ENCODE measurements around the gene TCHHL1. TPM values are rescaled to one million over a fixed set of nuclear protein-coding genes. Genes with fewer than 3 reads are reported as not detected.

TCHHL1 gene
- total and polyA plus RNA-seq, 2 of the 4 experiments (the other 2 are of a cell fraction), result not detected

- in situ Hi-C loops (cut with MboI; ENCODE audit: low sequenced_read_pairs), result no loop called here
- TF ChIP-seq, protein P1, sequence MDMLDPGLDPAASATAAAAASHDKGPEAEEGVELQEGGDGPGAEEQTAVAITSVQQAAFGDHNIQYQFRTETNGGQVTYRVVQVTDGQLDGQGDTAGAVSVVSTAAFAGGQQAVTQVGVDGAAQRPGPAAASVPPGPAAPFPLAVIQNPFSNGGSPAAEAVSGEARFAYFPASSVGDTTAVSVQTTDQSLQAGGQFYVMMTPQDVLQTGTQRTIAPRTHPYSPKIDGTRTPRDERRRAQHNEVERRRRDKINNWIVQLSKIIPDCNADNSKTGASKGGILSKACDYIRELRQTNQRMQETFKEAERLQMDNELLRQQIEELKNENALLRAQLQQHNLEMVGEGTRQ (IDR thresholded peaks at IDR 0.05; ENCODE audit: low read depth, low read length), result no peak
- TF ChIP-seq CHD1 (IDR thresholded peaks at IDR 0.05; ENCODE audit: low read depth, low read length), result no peak
- no peak for TF ChIP-seq RFX5 (IDR thresholded peaks at IDR 0.05; ENCODE audit: low read depth, low read length)
- no peak for TF ChIP-seq NFE2L2 (IDR thresholded peaks at IDR 0.05; ENCODE audit: low read depth, low read length)
- no peak for TF ChIP-seq MAZ (IDR thresholded peaks at IDR 0.05; ENCODE audit: borderline replicate concordance, low read depth, low read length)
- no peak for TF ChIP-seq MXI1 (IDR thresholded peaks at IDR 0.05; ENCODE audit: borderline replicate concordance, low read depth, low read length)
- no peak for TF ChIP-seq SMC3 (IDR thresholded peaks at IDR 0.05; ENCODE audit: low read depth, low read length)
- no peak for TF ChIP-seq CEBPB (IDR thresholded peaks at IDR 0.05; ENCODE audit: low read depth, low read length)
- no peak for TF ChIP-seq FOS (IDR thresholded peaks at IDR 0.05; ENCODE audit: low read depth, low read length)
- TF ChIP-seq RAD21 (IDR thresholded peaks at IDR 0.05; ENCODE audit: low read length), result no peak
- TF ChIP-seq BHLHE40 (IDR thresholded peaks at IDR 0.05; ENCODE audit: low read depth, low read length), result no peak
- TF ChIP-seq RCOR1 (IDR thresholded peaks at IDR 0.05; ENCODE audit: insufficient replicate concordance, low read length), result no peak
- no peak for TF ChIP-seq POLR2A (IDR thresholded peaks at IDR 0.05; ENCODE audit: low read depth, low read length)
- TF ChIP-seq, protein P2, sequence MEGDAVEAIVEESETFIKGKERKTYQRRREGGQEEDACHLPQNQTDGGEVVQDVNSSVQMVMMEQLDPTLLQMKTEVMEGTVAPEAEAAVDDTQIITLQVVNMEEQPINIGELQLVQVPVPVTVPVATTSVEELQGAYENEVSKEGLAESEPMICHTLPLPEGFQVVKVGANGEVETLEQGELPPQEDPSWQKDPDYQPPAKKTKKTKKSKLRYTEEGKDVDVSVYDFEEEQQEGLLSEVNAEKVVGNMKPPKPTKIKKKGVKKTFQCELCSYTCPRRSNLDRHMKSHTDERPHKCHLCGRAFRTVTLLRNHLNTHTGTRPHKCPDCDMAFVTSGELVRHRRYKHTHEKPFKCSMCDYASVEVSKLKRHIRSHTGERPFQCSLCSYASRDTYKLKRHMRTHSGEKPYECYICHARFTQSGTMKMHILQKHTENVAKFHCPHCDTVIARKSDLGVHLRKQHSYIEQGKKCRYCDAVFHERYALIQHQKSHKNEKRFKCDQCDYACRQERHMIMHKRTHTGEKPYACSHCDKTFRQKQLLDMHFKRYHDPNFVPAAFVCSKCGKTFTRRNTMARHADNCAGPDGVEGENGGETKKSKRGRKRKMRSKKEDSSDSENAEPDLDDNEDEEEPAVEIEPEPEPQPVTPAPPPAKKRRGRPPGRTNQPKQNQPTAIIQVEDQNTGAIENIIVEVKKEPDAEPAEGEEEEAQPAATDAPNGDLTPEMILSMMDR (conservative IDR thresholded peaks at IDR 0.05; ENCODE audit: low read depth, low read length), result no peak
- TF ChIP-seq, protein P3, sequence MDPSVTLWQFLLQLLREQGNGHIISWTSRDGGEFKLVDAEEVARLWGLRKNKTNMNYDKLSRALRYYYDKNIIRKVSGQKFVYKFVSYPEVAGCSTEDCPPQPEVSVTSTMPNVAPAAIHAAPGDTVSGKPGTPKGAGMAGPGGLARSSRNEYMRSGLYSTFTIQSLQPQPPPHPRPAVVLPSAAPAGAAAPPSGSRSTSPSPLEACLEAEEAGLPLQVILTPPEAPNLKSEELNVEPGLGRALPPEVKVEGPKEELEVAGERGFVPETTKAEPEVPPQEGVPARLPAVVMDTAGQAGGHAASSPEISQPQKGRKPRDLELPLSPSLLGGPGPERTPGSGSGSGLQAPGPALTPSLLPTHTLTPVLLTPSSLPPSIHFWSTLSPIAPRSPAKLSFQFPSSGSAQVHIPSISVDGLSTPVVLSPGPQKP (IDR thresholded peaks at IDR 0.05; ENCODE audit: borderline replicate concordance, low read depth, low read length), result no peak
Measured at GRCh38 chr1:152112101-152112884, 23.4 kb upstream of the TCHHL1 start.

More at GRCh38 chr1:152112101-152112884, 23.4 kb upstream of the TCHHL1 start:
- no peak overlapping the region for H4K91ac ChIP-seq (ENCODE audit: insufficient read depth, low read depth, low read length)
- H2AK5ac ChIP-seq (ENCODE audit: low read depth, low read length), result no peak overlapping the region
- H3K4me1 ChIP-seq (ENCODE audit: control insufficient read depth, insufficient read depth, low read length), result peaks cover 3% of the 10 kb centered on the region; the same call in 1 of the 2 replicates
- no peak overlapping the region for H2AK9ac ChIP-seq (replicated peaks; ENCODE audit: low read depth, low read length, poor library complexity)
- peaks cover 61% of the 10 kb centered on the region for H3K27me3 ChIP-seq (ENCODE audit: control insufficient read depth, insufficient read depth, low read length)
- H3K4me2 ChIP-seq (ENCODE audit: low read depth, low read length), result peak overlapping the region; percentile 38
- H3K79me1 ChIP-seq (ENCODE audit: low read depth in 1 of 2, low read length in 2 of 2), result no peaks in the 10 kb centered on the region
- no peak overlapping the region for H4K8ac ChIP-seq (ENCODE audit: low read depth in 2 of 2, low read length in 2 of 2)
- peak overlapping the region; percentile 73 for H2AFZ ChIP-seq (replicated peaks; ENCODE audit: low read length, poor library complexity)
- no peak overlapping the region for H2BK120ac ChIP-seq (ENCODE audit: low read depth, low read length)
- no peak overlapping the region for H2BK15ac ChIP-seq (ENCODE audit: low read depth, low read length)
- peaks cover 19% of the 10 kb centered on the region for H3K9me3 ChIP-seq (ENCODE audit: control insufficient read depth, insufficient read depth, low read length)
- no peak overlapping the region for H3K9ac ChIP-seq (ENCODE audit: low read depth, low read length)
- no peak for ATAC-seq (ENCODE audit: low read depth)
- H4K5ac ChIP-seq (ENCODE audit: low read depth, low read length), result no peak overlapping the region
- H3K23ac ChIP-seq (ENCODE audit: low read depth, low read length), result no peak overlapping the region
- H3K4me3 ChIP-seq (ENCODE audit: insufficient read depth, low read depth, low read length), result no peak overlapping the region; the same call in 1 of the 2 replicates
- intact Hi-C loops (cut with micrococcal nuclease), result loop anchor here (5.0 kb wide), 1 partner anchor 60 kb away; no protein-coding TSS in a partner anchor
- no peaks in the 10 kb centered on the region; the same call in 1 of the 2 replicates for H4K20me1 ChIP-seq (ENCODE audit: insufficient read depth, low read length)
- no peaks in the 10 kb centered on the region for H3K36me3 ChIP-seq (ENCODE audit: control insufficient read depth, insufficient read depth, low read length)
- no peak overlapping the region for H3K27ac ChIP-seq (ENCODE audit: insufficient read depth, low read length)
- H3K9me1 ChIP-seq (ENCODE audit: insufficient read depth, low read length), result no peaks in the 10 kb centered on the region
- DNase-seq, result peak; percentile 7
- POLR2A ChIA-PET (ENCODE audit: unreplicated experiment), result no interaction called here
- no peak overlapping the region for H3K14ac ChIP-seq (replicated peaks; ENCODE audit: low read depth, low read length)
- no peak overlapping the region for H2BK20ac ChIP-seq (ENCODE audit: low read depth, low read length)
- dilution Hi-C loops (cut with HindIII; ENCODE audit: low sequenced_read_pairs, unreplicated experiment), result no loop called here
- WGBS, 2 experiments (ENCODE audit: extremely low coverage in 2 of 2, insufficient read length in 1 of 2), result 3% methylated on average over 36 of the region's 53 CpGs; no CpG with 5 or more reads in 1 of the 2 experiments
- no TSS peak for BruUV-seq (replicated peaks)
- no peak overlapping the region for H3K18ac ChIP-seq (ENCODE audit: low read depth, low read length)
- CTCF ChIA-PET, result no interaction called here
- H2BK5ac ChIP-seq (ENCODE audit: low read depth, low read length, poor library complexity, severe bottlenecking), result no peak overlapping the region
- H3K56ac ChIP-seq (ENCODE audit: extremely low read depth, insufficient read depth, low read length), result no peak overlapping the region
- no peak overlapping the region for H3K4ac ChIP-seq (ENCODE audit: low read depth, low read length)
